ENCODE results near the gene TENM3. TPM values are rescaled to one million over a fixed set of nuclear protein-coding genes. Genes with fewer than 3 reads are reported as not detected.
"Not testable (repeated sequence)": the region's sequence is repeated elsewhere in the genome, so short reads cannot be mapped to it uniquely, and the experiment has no call there.

The TENM3 gene
- total RNA-seq: 10 to 100 TPM; 29.8 to 58.5 (median 35.9) TPM

DNA sequence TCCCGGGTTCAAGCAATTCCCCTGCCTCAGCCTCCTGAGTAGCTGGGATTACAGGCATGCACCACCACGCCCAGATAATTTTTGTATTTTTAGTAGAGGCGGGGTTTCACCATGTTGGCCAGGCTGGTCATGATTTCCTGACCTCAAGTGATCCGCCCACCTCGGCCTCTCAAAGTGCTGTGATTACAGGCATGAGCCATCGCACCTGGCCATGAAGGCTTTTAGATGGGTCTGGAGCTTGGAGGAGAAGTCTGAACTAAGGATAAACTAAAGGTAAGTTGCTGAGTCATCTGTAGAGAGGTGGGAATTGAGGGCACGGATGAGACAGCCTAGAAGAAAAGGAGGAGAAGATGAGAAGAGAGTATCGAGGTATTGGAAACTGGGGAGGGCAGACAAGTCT, at the start of gene TENM3:
TSS of gene TENM3 (plus strand) at position 199 of the 400 bp plus-strand sequence. CDS start 80,619 bp downstream, outside the sequence.
- TF ChIP-seq, protein P1, sequence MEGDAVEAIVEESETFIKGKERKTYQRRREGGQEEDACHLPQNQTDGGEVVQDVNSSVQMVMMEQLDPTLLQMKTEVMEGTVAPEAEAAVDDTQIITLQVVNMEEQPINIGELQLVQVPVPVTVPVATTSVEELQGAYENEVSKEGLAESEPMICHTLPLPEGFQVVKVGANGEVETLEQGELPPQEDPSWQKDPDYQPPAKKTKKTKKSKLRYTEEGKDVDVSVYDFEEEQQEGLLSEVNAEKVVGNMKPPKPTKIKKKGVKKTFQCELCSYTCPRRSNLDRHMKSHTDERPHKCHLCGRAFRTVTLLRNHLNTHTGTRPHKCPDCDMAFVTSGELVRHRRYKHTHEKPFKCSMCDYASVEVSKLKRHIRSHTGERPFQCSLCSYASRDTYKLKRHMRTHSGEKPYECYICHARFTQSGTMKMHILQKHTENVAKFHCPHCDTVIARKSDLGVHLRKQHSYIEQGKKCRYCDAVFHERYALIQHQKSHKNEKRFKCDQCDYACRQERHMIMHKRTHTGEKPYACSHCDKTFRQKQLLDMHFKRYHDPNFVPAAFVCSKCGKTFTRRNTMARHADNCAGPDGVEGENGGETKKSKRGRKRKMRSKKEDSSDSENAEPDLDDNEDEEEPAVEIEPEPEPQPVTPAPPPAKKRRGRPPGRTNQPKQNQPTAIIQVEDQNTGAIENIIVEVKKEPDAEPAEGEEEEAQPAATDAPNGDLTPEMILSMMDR (IDR thresholded peaks at IDR 0.05; ENCODE audit: low read depth): not testable (repeated sequence)

DNA sequence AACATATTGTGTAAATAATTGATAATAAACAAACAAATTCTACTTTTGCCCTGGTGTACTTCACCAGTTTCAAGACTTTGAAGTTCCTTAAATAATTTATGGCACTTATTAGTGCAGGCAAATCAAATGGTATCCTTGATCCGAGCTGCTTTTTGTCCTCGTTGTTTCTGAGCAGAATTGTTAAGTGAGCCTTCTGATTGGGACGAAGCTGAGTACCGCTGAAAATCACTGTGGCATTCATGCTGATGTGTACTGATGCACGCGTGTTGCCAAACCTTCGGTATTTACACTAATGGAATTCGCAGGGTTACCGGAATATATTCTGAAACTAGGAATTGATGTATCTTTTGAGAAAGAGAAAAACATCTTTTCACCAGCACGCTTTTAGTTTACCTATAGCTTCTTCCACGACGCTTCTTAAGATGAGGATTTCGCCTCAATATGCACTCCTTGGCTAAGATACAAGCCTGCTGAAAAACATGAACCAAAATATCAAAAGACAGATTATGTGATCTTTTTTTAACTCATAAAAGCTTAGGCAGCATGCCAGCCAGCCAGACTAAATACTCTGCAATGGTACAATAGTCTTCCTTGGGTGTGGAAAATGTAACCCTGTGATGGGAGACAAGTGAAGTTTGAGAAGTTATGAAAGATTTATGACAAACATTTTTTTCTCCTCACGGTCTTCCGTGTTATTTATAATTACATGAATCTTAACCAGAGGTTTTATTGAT, 48.9 kb upstream of the TENM3 start:
- TF ChIP-seq, protein P1 (IDR thresholded peaks at IDR 0.05; ENCODE audit: low read depth): no peak

DNA sequence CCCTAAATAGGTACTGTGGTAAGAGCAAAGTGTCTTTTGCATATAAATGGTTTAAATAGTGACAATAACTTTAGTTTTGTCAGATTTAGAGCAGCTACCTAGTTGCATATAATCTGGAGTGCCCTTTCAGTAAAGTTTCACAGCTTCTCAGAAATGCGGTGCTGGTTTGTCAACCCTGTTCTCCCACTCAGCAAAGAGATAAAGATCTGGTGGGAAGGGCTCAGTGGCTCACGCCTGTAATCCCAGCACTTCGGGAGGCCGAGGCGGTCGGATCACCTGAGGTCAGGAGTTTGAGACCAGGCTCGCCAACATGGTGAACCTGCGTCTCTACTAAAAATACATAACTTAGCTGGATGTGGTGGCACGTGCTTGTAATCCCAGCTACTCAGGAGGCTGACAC, 45.6 kb upstream of the TENM3 start:
- TF ChIP-seq, protein P1 (IDR thresholded peaks at IDR 0.05; ENCODE audit: low read depth): no peak

DNA sequence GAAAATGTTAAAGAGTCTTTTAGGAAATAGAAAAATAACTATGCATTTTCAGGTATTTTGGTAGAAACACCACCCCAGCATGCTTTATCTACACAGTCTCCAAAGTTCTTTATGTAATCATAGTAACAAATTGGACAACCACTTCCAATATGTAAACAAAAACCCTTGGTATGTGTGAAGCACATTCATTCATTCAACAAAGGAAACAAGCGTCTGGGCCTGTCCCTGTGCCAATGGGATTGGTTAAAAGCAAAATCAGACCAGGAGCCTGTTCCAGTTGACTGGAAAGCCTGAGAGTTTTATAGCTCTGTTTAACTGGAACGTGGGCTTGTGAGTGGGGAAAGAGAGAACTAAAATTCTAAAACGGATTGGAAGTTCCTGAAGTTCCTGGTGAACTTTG, 41.3 kb upstream of the TENM3 start:
- TF ChIP-seq, protein P1 (IDR thresholded peaks at IDR 0.05; ENCODE audit: low read depth): no peak

DNA sequence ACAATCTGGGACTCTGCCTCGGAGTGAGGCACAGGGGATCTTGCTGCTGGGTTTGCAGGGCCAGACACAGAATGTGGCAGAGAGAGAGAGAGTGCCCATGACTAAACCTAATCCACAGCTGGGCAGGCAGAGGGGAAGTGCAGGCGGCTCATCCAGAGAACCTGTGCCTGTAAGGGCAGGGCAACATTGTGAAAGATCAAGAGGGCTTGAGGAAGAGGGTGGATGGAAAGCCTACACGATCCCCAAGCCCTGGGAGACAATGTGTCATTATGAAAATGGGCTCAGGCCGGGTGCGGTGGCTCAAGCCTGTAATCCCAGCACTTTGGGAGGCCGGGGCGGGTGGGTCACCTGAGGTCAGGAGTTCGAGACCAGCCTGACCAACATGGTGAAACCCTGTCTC, 40.6 kb upstream of the TENM3 start:
- TF ChIP-seq, protein P1 (IDR thresholded peaks at IDR 0.05; ENCODE audit: low read depth): no peak

DNA sequence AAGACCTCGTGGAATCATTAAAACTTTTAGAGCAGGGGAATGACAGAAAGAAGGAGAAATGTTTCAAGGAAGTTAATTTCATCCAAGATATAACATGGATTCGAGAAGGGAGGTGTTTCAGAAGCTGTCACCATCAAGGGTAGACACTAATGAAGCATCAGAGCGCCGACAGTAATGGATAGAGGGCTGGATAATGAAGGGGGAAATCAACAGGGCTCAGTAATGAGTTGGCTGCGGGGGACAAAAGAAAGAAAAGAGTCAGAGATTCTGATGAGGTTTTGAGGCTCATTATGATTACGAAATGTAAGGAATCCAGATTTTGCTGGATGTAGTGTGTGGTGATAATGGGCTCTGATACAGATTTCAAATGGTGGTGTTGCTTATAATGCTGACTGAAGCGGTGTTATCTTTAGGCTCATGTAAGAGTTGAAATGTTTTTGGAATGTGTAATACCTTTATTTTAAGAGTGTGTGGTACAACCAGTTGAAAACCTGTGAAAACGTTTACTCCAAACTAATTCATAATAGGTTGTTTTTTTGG, 39.3 kb upstream of the TENM3 start:
- TF ChIP-seq, protein P1 (IDR thresholded peaks at IDR 0.05; ENCODE audit: low read depth): no peak

DNA sequence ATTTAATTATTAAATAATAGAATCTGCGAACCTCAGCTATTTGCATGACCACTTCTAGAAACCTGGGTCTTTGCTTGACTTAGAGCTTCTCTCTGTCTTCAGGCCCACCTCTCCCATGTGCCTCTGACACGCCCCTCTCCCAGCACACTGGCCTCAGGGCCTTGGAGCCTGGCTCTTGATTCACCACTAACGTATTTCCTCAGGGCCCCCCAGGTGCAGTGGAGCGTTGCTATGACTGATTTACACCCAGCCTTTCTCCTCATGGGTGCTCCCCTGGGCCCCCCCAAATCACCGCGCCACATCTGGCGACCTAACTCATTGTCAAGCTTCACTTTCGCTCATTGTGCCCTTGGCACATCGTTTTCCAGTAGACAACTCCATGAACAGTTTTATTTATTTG, 37.9 kb upstream of the TENM3 start:
- TF ChIP-seq, protein P1 (IDR thresholded peaks at IDR 0.05; ENCODE audit: low read depth): no peak
